WTC11 (cell line): ENCODE results near the gene FNDC3A.

Experiments
- ETV6 ChIP-seq: sonication (generic); formaldehyde crosslinking; IDR thresholded peaks from 2 replicates; pipeline ENCODE4 v1.8.1; 2022; ENCODE audit warnings: mild to moderate bottlenecking, missing genetic modification reagents
- FOXJ3 ChIP-seq: sonication (generic); formaldehyde crosslinking; IDR thresholded peaks from 2 replicates; pipeline ENCODE4 v1.9.0; 2021; ENCODE audit warnings: missing genetic modification reagents, mild to moderate bottlenecking, borderline replicate concordance
- KAT7 ChIP-seq: sonication (generic); formaldehyde crosslinking; IDR thresholded peaks from 2 replicates; pipeline ENCODE4 v1.8.1; 2023; ENCODE audit warnings: missing genetic modification reagents, mild to moderate bottlenecking, borderline replicate concordance
- NFE2L1 ChIP-seq: sonication (generic); formaldehyde crosslinking; IDR thresholded peaks from 2 replicates; pipeline ENCODE4 v1.8.1; 2023; ENCODE audit warnings: missing genetic modification reagents
- SMAD3 ChIP-seq: sonication (generic); formaldehyde crosslinking; IDR thresholded peaks from 2 replicates; pipeline ENCODE4 v1.8.0; 2022; ENCODE audit warnings: missing genetic modification reagents, mild to moderate bottlenecking, borderline replicate concordance
- SP1 ChIP-seq: sonication (generic); formaldehyde crosslinking; conservative IDR thresholded peaks from 2 replicates; pipeline ENCODE4 v1.8.1; 2022; ENCODE audit warnings: missing genetic modification reagents
- TF ChIP-seq, protein P1 (sequence below): fragments of 200-600 bp; IDR thresholded peaks from 2 replicates; pipeline ENCODE4 v1.8.0; 2022; ENCODE audit warnings: antibody characterized with exemption
- TF ChIP-seq, protein P2 (sequence below): sonication (generic); formaldehyde crosslinking; IDR thresholded peaks from 2 replicates; pipeline ENCODE4 v1.8.1; 2023; ENCODE audit warnings: mild to moderate bottlenecking, missing genetic modification reagents, borderline replicate concordance
- TF ChIP-seq, protein P3 (sequence below): sonication (generic); formaldehyde crosslinking; IDR thresholded peaks from 2 replicates; pipeline ENCODE4 v1.8.1; 2022; ENCODE audit warnings: missing genetic modification reagents, borderline replicate concordance
- TF ChIP-seq, protein P4 (sequence below): sonication (generic); formaldehyde crosslinking; IDR thresholded peaks from 2 replicates; pipeline ENCODE4 v1.8.1; 2022; ENCODE audit warnings: mild to moderate bottlenecking, moderate library complexity, missing genetic modification reagents

DNA sequence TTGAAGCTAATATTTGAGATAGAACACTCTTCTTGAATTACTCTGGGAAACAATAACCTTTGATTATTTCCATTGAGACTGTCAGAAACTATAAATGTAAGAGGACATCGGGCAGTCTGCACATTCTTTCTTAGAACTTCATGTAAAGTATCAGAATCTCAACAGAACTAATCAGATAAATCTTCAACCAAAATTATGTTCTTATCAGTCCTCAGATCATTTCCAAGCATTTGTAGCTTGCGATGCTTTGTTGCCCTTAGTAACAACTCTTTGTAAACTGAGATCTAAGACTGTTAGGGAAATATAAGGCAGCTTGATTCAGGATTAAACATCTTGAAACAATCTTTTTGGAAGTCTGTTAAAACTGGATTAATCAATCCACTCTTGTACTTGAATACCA, 70.3 kb downstream of the FNDC3A start:
- TF ChIP-seq, protein P1, sequence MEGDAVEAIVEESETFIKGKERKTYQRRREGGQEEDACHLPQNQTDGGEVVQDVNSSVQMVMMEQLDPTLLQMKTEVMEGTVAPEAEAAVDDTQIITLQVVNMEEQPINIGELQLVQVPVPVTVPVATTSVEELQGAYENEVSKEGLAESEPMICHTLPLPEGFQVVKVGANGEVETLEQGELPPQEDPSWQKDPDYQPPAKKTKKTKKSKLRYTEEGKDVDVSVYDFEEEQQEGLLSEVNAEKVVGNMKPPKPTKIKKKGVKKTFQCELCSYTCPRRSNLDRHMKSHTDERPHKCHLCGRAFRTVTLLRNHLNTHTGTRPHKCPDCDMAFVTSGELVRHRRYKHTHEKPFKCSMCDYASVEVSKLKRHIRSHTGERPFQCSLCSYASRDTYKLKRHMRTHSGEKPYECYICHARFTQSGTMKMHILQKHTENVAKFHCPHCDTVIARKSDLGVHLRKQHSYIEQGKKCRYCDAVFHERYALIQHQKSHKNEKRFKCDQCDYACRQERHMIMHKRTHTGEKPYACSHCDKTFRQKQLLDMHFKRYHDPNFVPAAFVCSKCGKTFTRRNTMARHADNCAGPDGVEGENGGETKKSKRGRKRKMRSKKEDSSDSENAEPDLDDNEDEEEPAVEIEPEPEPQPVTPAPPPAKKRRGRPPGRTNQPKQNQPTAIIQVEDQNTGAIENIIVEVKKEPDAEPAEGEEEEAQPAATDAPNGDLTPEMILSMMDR = no peak
- TF ChIP-seq, protein P2, sequence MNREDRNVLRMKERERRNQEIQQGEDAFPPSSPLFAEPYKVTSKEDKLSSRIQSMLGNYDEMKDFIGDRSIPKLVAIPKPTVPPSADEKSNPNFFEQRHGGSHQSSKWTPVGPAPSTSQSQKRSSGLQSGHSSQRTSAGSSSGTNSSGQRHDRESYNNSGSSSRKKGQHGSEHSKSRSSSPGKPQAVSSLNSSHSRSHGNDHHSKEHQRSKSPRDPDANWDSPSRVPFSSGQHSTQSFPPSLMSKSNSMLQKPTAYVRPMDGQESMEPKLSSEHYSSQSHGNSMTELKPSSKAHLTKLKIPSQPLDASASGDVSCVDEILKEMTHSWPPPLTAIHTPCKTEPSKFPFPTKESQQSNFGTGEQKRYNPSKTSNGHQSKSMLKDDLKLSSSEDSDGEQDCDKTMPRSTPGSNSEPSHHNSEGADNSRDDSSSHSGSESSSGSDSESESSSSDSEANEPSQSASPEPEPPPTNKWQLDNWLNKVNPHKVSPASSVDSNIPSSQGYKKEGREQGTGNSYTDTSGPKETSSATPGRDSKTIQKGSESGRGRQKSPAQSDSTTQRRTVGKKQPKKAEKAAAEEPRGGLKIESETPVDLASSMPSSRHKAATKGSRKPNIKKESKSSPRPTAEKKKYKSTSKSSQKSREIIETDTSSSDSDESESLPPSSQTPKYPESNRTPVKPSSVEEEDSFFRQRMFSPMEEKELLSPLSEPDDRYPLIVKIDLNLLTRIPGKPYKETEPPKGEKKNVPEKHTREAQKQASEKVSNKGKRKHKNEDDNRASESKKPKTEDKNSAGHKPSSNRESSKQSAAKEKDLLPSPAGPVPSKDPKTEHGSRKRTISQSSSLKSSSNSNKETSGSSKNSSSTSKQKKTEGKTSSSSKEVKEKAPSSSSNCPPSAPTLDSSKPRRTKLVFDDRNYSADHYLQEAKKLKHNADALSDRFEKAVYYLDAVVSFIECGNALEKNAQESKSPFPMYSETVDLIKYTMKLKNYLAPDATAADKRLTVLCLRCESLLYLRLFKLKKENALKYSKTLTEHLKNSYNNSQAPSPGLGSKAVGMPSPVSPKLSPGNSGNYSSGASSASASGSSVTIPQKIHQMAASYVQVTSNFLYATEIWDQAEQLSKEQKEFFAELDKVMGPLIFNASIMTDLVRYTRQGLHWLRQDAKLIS = no peak
- TF ChIP-seq KAT7 = no peak
- no peak for TF ChIP-seq SP1 (CRISPR knock-in tag)
- TF ChIP-seq, protein P3, sequence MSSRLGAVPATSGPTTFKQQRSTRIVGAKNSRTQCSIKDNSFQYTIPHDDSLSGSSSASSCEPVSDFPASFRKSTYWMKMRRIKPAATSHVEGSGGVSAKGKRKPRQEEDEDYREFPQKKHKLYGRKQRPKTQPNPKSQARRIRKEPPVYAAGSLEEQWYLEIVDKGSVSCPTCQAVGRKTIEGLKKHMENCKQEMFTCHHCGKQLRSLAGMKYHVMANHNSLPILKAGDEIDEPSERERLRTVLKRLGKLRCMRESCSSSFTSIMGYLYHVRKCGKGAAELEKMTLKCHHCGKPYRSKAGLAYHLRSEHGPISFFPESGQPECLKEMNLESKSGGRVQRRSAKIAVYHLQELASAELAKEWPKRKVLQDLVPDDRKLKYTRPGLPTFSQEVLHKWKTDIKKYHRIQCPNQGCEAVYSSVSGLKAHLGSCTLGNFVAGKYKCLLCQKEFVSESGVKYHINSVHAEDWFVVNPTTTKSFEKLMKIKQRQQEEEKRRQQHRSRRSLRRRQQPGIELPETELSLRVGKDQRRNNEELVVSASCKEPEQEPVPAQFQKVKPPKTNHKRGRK (CRISPR knock-in tag) = no peak
- TF ChIP-seq, protein P4, sequence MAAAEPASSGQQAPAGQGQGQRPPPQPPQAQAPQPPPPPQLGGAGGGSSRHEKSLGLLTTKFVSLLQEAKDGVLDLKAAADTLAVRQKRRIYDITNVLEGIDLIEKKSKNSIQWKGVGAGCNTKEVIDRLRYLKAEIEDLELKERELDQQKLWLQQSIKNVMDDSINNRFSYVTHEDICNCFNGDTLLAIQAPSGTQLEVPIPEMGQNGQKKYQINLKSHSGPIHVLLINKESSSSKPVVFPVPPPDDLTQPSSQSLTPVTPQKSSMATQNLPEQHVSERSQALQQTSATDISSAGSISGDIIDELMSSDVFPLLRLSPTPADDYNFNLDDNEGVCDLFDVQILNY (CRISPR knock-in tag) = no peak
- no peak for TF ChIP-seq NFE2L1 (CRISPR knock-in tag)
- TF ChIP-seq SMAD3 = no peak
- TF ChIP-seq FOXJ3 (CRISPR knock-in tag) = no peak
- no peak for TF ChIP-seq ETV6
